Mucosa of descending colon (tissue), 3 donors: ENCODE measurements around the gene MTA3. TPM values are rescaled to one million over a fixed set of nuclear protein-coding genes. Genes with fewer than 3 reads are reported as not detected.
"Not testable (repeated sequence)": the region's sequence is repeated elsewhere in the genome, so short reads cannot be mapped to it uniquely, and the experiment has no call there.

Experiments used
- ATAC-seq: fragments of 200-7000 bp; cut with Tn5 transposase; one replicate; pipeline ENCODE4 v1.9.1; 2020; ENCODE audit warnings: mild to moderate bottlenecking, moderate library complexity
- DNase-seq, 3 donors: peaks; one replicate each; pipeline ENCODE4 v3.0.0-alpha.2; 2020
- H3K36me3 ChIP-seq: fragments of 200-600 bp; one replicate; pipeline ENCODE4 v1.8.0; 2021; ENCODE audit warnings: low read depth, mild to moderate bottlenecking
- H3K4me1 ChIP-seq: fragments of 200-600 bp; one replicate; pipeline ENCODE4 v1.8.0; 2021; ENCODE audit warnings: low read depth, mild to moderate bottlenecking
- H3K4me3 ChIP-seq: fragments of 200-600 bp; one replicate; pipeline ENCODE4 v1.8.0; 2021; ENCODE audit warnings: mild to moderate bottlenecking
- H3K9me3 ChIP-seq: fragments of 200-600 bp; one replicate; pipeline ENCODE4 v1.8.0; 2021; ENCODE audit warnings: mild to moderate bottlenecking
- intact Hi-C, 2 donors: fragments of 100-400 bp; cut with DNase I in 1 of 2; cut with micrococcal nuclease in 1 of 2; formaldehyde crosslinking; loops; one replicate each; pipeline versions ENCODE4 v1.11.0 to v1.11.1; 2022; cut with DNase I, micrococcal nuclease
- total RNA-seq, 3 donors: library from RNA; stranded (reverse); fragmentation: NEBNext Ultra II Directional in 2 of 3; extraction: Animal tissue kit (Norgen Biotek cat#: 25700) in 2 of 3; gene quantifications; one replicate each; pipeline versions ENCODE4 v1.2.1 to v1.2.4, GENCODE V29; 2021 to 2023
- TF ChIP-seq, protein P1 (sequence below): fragments of 200-600 bp; IDR thresholded peaks from one replicate; pipeline ENCODE4 v1.8.0; 2022; ENCODE audit warnings: antibody characterized with exemption, mild to moderate bottlenecking
- donor health status: DM: no; HTN: no; CAD: no; lungs with moderate emphysema.
- donor health status: DM: no; HTN: no; CAD: no.
- donor health status: DM: no; HTN: yes; CAD: no.

The MTA3 gene
- total RNA-seq, 3 donors from 2014 or later, result 44.8 to 58.9 (median 52.8) TPM

GRCh38 chr2:42558827-42559226, 9.6 kb upstream of the MTA3 start:
- TF ChIP-seq, protein P1, sequence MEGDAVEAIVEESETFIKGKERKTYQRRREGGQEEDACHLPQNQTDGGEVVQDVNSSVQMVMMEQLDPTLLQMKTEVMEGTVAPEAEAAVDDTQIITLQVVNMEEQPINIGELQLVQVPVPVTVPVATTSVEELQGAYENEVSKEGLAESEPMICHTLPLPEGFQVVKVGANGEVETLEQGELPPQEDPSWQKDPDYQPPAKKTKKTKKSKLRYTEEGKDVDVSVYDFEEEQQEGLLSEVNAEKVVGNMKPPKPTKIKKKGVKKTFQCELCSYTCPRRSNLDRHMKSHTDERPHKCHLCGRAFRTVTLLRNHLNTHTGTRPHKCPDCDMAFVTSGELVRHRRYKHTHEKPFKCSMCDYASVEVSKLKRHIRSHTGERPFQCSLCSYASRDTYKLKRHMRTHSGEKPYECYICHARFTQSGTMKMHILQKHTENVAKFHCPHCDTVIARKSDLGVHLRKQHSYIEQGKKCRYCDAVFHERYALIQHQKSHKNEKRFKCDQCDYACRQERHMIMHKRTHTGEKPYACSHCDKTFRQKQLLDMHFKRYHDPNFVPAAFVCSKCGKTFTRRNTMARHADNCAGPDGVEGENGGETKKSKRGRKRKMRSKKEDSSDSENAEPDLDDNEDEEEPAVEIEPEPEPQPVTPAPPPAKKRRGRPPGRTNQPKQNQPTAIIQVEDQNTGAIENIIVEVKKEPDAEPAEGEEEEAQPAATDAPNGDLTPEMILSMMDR, result no peak
- peak; percentile 59 to 86 (median 73) for DNase-seq
- intact Hi-C loops, result no loop called here
- Histone ChIP-seq H3K4me3 (no peak overlapping the region), H3K4me1 (peaks cover 23% of the 10 kb centered on the region), H3K36me3 (no peaks in the 10 kb centered on the region), H3K9me3 (no peaks in the 10 kb centered on the region)
- ATAC-seq, result peak; percentile 94

- H3K36me3 ChIP-seq, ATAC-seq, H3K4me3 ChIP-seq, DNase-seq, intact Hi-C loops, H3K9me3 ChIP-seq: not testable (repeated sequence)
- H3K4me1 ChIP-seq, result peaks cover 23% of the 10 kb centered on the region
Observed at GRCh38 chr2:42560133-42560532, 8.3 kb upstream of the MTA3 start.

DNA sequence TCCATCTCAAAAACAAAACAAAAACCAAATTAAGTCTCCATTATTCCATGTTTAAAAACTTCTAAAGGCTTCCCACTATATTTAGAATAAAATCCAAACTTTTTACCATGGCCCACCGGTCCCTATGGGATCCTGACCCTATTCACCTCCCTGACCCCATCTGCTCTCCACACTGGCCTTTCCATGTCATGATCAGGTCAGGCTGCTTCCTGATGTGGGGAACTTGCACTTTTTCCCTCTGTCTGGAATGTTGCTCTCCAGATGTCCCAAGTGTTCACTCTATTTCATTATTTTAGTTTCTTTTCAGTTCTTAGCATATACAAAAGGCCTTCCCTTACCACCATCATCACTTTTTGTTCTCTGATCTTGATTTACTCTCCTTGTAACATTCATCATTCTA, 7.5 kb upstream of the MTA3 start:
- DNase-seq (no peak), ATAC-seq (no peak)
- Histone ChIP-seq H3K9me3 (no peaks in the 10 kb centered on the region), H3K4me1 (peaks cover 23% of the 10 kb centered on the region), H3K4me3 (no peak overlapping the region), H3K36me3 (no peaks in the 10 kb centered on the region)
- intact Hi-C loops, result no loop called here
- TF ChIP-seq, protein P1, result no peak

GRCh38 chr2:42562474-42563144, 5.8 kb upstream of the MTA3 start:
- intact Hi-C loops, result no loop called here
- Histone ChIP-seq H3K4me3 (no peak overlapping the region), H3K36me3 (no peaks in the 10 kb centered on the region), H3K9me3 (no peaks in the 10 kb centered on the region), H3K4me1 (peaks cover 28% of the 10 kb centered on the region)
- peak; percentile 59 to 88 (median 77) for DNase-seq
- ATAC-seq, result peak; percentile 89
- TF ChIP-seq, protein P1, result no peak

- intact Hi-C loops, result no loop called here
Observed at GRCh38 chr2:42566025-42566424, 2.4 kb upstream of the MTA3 start.

DNA sequence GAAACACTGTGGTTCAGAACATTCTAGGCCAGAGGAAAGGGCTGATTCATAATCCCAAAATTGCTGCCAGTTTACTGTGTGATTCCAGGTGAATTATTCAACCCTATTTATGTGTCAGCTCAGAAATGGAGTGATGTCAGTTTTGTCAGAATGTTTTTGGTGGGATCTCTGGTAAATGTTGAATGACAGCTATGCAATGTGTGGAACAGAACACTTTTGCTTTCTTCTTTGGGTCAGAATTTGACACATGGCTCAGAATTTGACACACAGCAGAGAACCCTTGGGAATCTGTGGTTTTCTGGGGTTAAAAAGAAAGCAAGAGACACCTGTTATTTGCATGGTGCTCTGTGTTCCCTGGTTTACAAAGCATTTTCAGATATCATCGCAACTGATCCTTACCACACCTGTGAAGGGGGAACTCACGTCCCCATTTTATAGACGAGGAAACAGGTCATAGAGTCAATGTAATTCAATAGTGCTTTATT, 1.6 kb upstream of the MTA3 start:
- ATAC-seq (no peak), DNase-seq (no peak)
- H3K9me3 ChIP-seq, result no peaks in the 10 kb centered on the region
- no peak overlapping the region for H3K4me3 ChIP-seq
- H3K4me1 ChIP-seq, result peaks cover 31% of the 10 kb centered on the region
- TF ChIP-seq, protein P1, result no peak
- no peaks in the 10 kb centered on the region for H3K36me3 ChIP-seq
- intact Hi-C loops, result no loop called here

More at GRCh38 chr2:42566025-42566424, 2.4 kb upstream of the MTA3 start:
- ATAC-seq, result no peak
- no peak overlapping the region for H3K4me3 ChIP-seq
- TF ChIP-seq, protein P1, result no peak
- DNase-seq, result no peak
- peaks cover 33% of the 10 kb centered on the region for H3K4me1 ChIP-seq
- no peaks in the 10 kb centered on the region for H3K9me3 ChIP-seq
- H3K36me3 ChIP-seq, result no peaks in the 10 kb centered on the region
